GM12875 (cell line): ENCODE data around the gene KMT2A.

Source experiments
- H3K4me3 ChIP-seq: one replicate; pipeline ENCODE4 v1.5.1; 2011; ENCODE audit warnings: low read depth, low read length, control low read depth
- CTCF ChIP-seq: IDR thresholded peaks from 2 replicates; pipeline ENCODE4 v1.5.1; 2011; ENCODE audit warnings: low read depth, mild to moderate bottlenecking, control low read depth, inconsistent platforms, low read length, moderate library complexity, borderline replicate concordance; ENCODE audit not compliant: insufficient read depth

The KMT2A gene

GRCh38 chr11:118530180-118530682, 93.9 kb downstream of the KMT2A start:
- H3K4me3 ChIP-seq = peak overlapping the region; percentile 80
- no peak for TF ChIP-seq CTCF

- peak within 1 kb of the TSS; percentile 80 for H3K4me3 ChIP-seq
- TF ChIP-seq CTCF = no peak
Observed at GRCh38 chr11:118530683-118531596, 94.6 kb downstream of the KMT2A start, which contains the start of gene TMEM25. TMEM25 (plus strand) TSS chr11:118531192; CDS start chr11:118531802, 610 bp downstream.

GRCh38 chr11:118531597-118532084, 95.3 kb downstream of the KMT2A start:
- H3K4me3 ChIP-seq = peak overlapping the region; percentile 80
- no peak for TF ChIP-seq CTCF

GRCh38 chr11:118532091-118532490, 95.8 kb downstream of the KMT2A start:
- TF ChIP-seq CTCF = no peak
- no peak overlapping the region for H3K4me3 ChIP-seq

GRCh38 chr11:118532852-118533768, 96.8 kb downstream of the KMT2A start:
- no peak for TF ChIP-seq CTCF
- H3K4me3 ChIP-seq = no peak overlapping the region

- no peak for TF ChIP-seq CTCF
- H3K4me3 ChIP-seq = no peak overlapping the region
Observed at GRCh38 chr11:118533769-118534729, 97.8 kb downstream of the KMT2A start.
